ENCODE results near the gene GXYLT1.
"Not testable (repeated sequence)": the region's sequence is repeated elsewhere in the genome, so short reads cannot be mapped to it uniquely, and the experiment has no call there.

GXYLT1 gene

GRCh38 chr12:42128327-42128726 is 16.3 kb downstream of the GXYLT1 start:
- Mint-ChIP-seq H3K27ac (no peak overlapping the region), H3K9me3 (no peaks in the 10 kb centered on the region), H3K4me1 (peaks cover 46% of the 10 kb centered on the region), H3K4me3 (no peak overlapping the region), H3K27me3 (no peaks in the 10 kb centered on the region), H3K36me3 (no peaks in the 10 kb centered on the region)

GRCh38 chr12:42126963-42127362 is 17.7 kb downstream of the GXYLT1 start:
- Mint-ChIP-seq H3K27me3 (no peaks in the 10 kb centered on the region), H3K4me3 (no peak overlapping the region), H3K9me3 (no peaks in the 10 kb centered on the region), H3K27ac (peak overlapping the region; percentile 14), H3K4me1 (peaks cover 36% of the 10 kb centered on the region), H3K36me3 (no peaks in the 10 kb centered on the region)

GRCh38 chr12:42125388-42125767 is 19.3 kb downstream of the GXYLT1 start:
- H3K27me3 Mint-ChIP-seq: no peaks in the 10 kb centered on the region
- no peaks in the 10 kb centered on the region for H3K9me3 Mint-ChIP-seq
- H3K27ac Mint-ChIP-seq: no peak overlapping the region

GRCh38 chr12:42124764-42125387 is 19.8 kb downstream of the GXYLT1 start:
- Mint-ChIP-seq H3K9me3 (no peaks in the 10 kb centered on the region), H3K27me3 (no peaks in the 10 kb centered on the region), H3K4me3 (no peak overlapping the region), H3K27ac (no peak overlapping the region), H3K36me3 (peaks cover 6% of the 10 kb centered on the region), H3K4me1 (peaks cover 23% of the 10 kb centered on the region)

More at GRCh38 chr12:42125388-42125767, 19.3 kb downstream of the GXYLT1 start:
- Mint-ChIP-seq H3K4me3 (no peak overlapping the region), H3K4me1 (peaks cover 20% of the 10 kb centered on the region), H3K36me3 (peaks cover 4% of the 10 kb centered on the region)

GRCh38 chr12:42119085-42119633 is 25.5 kb downstream of the GXYLT1 start:
- Mint-ChIP-seq H3K9me3 (peaks cover 1% of the 10 kb centered on the region), H3K27me3 (no peaks in the 10 kb centered on the region), H3K36me3 (peaks cover 31% of the 10 kb centered on the region), H3K4me3 (no peak overlapping the region), H3K4me1 (peaks cover 17% of the 10 kb centered on the region), H3K27ac (no peak overlapping the region)

GRCh38 chr12:42118136-42118879 is 26.4 kb downstream of the GXYLT1 start:
- peaks cover 21% of the 10 kb centered on the region for H3K4me1 Mint-ChIP-seq
- H3K36me3 Mint-ChIP-seq: peaks cover 36% of the 10 kb centered on the region
- H3K9me3 Mint-ChIP-seq: peaks cover 6% of the 10 kb centered on the region
- H3K4me3 Mint-ChIP-seq: no peak overlapping the region
- no peaks in the 10 kb centered on the region for H3K27me3 Mint-ChIP-seq
- H3K27ac Mint-ChIP-seq: no peak overlapping the region

GRCh38 chr12:42109031-42109430 is 35.6 kb downstream of the GXYLT1 start:
- Mint-ChIP-seq H3K4me3 (no peak overlapping the region), H3K4me1 (peaks cover 6% of the 10 kb centered on the region), H3K27me3 (no peaks in the 10 kb centered on the region), H3K9me3 (peaks cover 3% of the 10 kb centered on the region), H3K36me3 (peaks cover 24% of the 10 kb centered on the region), H3K27ac (no peak overlapping the region)

GRCh38 chr12:42106791-42107190 is 37.9 kb downstream of the GXYLT1 start:
- H3K4me3 Mint-ChIP-seq, H3K9me3 Mint-ChIP-seq, H3K27me3 Mint-ChIP-seq, H3K27ac Mint-ChIP-seq, H3K4me1 Mint-ChIP-seq, H3K36me3 Mint-ChIP-seq: not testable (repeated sequence)

- no peak overlapping the region for H3K4me3 Mint-ChIP-seq
- peaks cover 8% of the 10 kb centered on the region for H3K4me1 Mint-ChIP-seq
- H3K27ac Mint-ChIP-seq: no peak overlapping the region
- no peaks in the 10 kb centered on the region for H3K9me3 Mint-ChIP-seq
- no peaks in the 10 kb centered on the region for H3K27me3 Mint-ChIP-seq
- H3K36me3 Mint-ChIP-seq: peaks cover 4% of the 10 kb centered on the region
These were observed 39.9 kb downstream of the GXYLT1 start for GRCh38 chr12:42104784-42105183.

GRCh38 chr12:42104087-42104486 is 40.6 kb downstream of the GXYLT1 start:
- no peaks in the 10 kb centered on the region for H3K9me3 Mint-ChIP-seq
- H3K27me3 Mint-ChIP-seq: no peaks in the 10 kb centered on the region
- peak overlapping the region; percentile 12 for H3K27ac Mint-ChIP-seq

GRCh38 chr12:42103155-42103554 is 41.5 kb downstream of the GXYLT1 start:
- Mint-ChIP-seq H3K9me3 (no peaks in the 10 kb centered on the region), H3K27me3 (no peaks in the 10 kb centered on the region), H3K36me3 (no peaks in the 10 kb centered on the region), H3K4me1 (peaks cover 17% of the 10 kb centered on the region), H3K4me3 (no peak overlapping the region), H3K27ac (no peak overlapping the region)

More at GRCh38 chr12:42104087-42104486, 40.6 kb downstream of the GXYLT1 start:
- peaks cover 9% of the 10 kb centered on the region for H3K4me1 Mint-ChIP-seq
- peaks cover 3% of the 10 kb centered on the region for H3K36me3 Mint-ChIP-seq
- no peak overlapping the region for H3K4me3 Mint-ChIP-seq

GRCh38 chr12:42102720-42103119 is 42.0 kb downstream of the GXYLT1 start:
- Mint-ChIP-seq H3K27ac (no peak overlapping the region), H3K9me3 (no peaks in the 10 kb centered on the region), H3K4me1 (peaks cover 21% of the 10 kb centered on the region), H3K36me3 (no peaks in the 10 kb centered on the region), H3K27me3 (no peaks in the 10 kb centered on the region), H3K4me3 (no peak overlapping the region)

- no peak overlapping the region for H3K4me3 Mint-ChIP-seq
- peaks cover 50% of the 10 kb centered on the region for H3K4me1 Mint-ChIP-seq
These were observed 45.2 kb downstream of the GXYLT1 start for GRCh38 chr12:42099433-42099832.

GRCh38 chr12:42097971-42098370 is 46.7 kb downstream of the GXYLT1 start:
- H3K27ac Mint-ChIP-seq: peak overlapping the region; percentile 92

More at GRCh38 chr12:42099433-42099832, 45.2 kb downstream of the GXYLT1 start:
- H3K27ac Mint-ChIP-seq: no peak overlapping the region
- H3K27me3 Mint-ChIP-seq: no peaks in the 10 kb centered on the region
- peaks cover 15% of the 10 kb centered on the region for H3K36me3 Mint-ChIP-seq
- no peaks in the 10 kb centered on the region for H3K9me3 Mint-ChIP-seq

GRCh38 chr12:42094277-42094676 is 50.4 kb downstream of the GXYLT1 start:
- Mint-ChIP-seq H3K4me1 (peaks cover 54% of the 10 kb centered on the region), H3K9me3 (no peaks in the 10 kb centered on the region), H3K27me3 (no peaks in the 10 kb centered on the region), H3K36me3 (peaks cover 24% of the 10 kb centered on the region), H3K27ac (no peak overlapping the region), H3K4me3 (peak overlapping the region; percentile 49)

More at GRCh38 chr12:42097971-42098370, 46.7 kb downstream of the GXYLT1 start:
- H3K9me3 Mint-ChIP-seq: no peaks in the 10 kb centered on the region
- H3K36me3 Mint-ChIP-seq: peaks cover 15% of the 10 kb centered on the region
- H3K27me3 Mint-ChIP-seq: no peaks in the 10 kb centered on the region
- H3K4me1 Mint-ChIP-seq: peaks cover 47% of the 10 kb centered on the region
- H3K4me3 Mint-ChIP-seq: peak overlapping the region; percentile 95

GRCh38 chr12:42091769-42092168 is 52.9 kb downstream of the GXYLT1 start:
- Mint-ChIP-seq H3K4me3 (no peak overlapping the region), H3K27me3 (no peaks in the 10 kb centered on the region), H3K27ac (no peak overlapping the region), H3K4me1 (peaks cover 31% of the 10 kb centered on the region), H3K9me3 (no peaks in the 10 kb centered on the region), H3K36me3 (peaks cover 22% of the 10 kb centered on the region)
